Dedifferentiated amniotic fluid mesenchymal stem cell (primary cell): ENCODE measurements around the gene KLHL11.

Experiments used
- DNase-seq: peaks from one replicate; pipeline ENCODE4 v3.0.0-alpha.2; 2016; ENCODE audit errors: extremely low spot score

The KLHL11 gene

DNA sequence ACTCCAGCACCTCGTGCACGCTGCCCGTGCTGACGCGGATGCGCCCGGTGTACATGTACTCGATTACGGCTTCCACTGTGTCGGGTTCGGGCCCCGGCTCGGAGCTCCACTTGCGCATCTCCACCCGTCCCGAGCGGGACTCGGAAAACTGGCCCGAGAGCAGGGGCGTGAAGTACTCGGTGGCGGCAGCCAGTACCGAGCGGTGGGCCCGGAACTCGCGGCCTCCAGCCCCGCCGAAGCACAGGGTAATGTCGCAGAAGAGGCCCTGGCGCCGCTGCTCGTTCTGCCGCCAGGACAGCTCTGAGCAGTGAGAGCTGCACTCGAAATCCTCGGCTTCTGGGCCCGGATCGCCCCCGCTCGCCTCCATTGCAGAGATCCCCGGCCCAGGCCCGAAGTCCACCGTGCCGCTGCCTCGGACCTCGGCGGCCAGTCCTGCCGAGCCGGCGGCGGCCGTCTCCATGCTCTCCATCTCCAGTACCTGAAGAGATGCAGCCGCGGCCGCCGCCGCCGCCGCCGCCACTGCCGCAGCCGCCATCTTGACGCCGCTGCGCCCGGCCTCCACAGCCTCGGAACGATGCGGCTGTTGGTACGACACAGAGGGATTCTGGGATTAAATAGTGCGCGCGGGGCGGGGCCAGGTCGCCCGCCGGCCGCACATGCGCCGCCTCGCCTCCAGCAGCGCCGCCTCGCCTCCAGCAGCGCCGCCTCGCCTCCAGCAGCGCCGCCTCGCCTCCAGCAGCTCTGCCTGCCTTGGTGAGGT, at the start of gene KLHL11:
Gene KLHL11 (minus strand): TSS at position 588 of the 760 bp plus-strand sequence. CDS start 53 bp downstream, at position 535.
- DNase-seq: peak; percentile 87

DNA sequence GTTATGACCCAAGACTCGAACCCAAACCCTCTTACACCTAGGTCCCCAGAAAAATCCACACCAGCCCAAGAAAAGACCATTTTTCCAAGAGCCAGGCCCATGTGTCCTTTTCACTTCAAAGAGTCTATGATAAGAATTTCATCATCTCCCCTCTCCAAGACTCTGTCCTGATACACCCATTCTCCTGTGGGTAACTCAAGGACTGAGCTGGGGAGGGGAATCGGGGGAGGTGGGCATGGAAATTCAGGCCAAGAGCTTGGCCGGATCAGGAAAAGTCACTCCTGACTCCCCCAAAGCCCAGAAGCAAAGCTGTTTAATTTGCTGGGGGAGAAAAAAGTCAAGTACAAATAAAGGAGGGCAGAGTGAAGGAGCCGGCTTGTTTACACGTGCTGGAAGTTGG, 49.8 kb upstream of the KLHL11 start:
- no peak for DNase-seq

DNA sequence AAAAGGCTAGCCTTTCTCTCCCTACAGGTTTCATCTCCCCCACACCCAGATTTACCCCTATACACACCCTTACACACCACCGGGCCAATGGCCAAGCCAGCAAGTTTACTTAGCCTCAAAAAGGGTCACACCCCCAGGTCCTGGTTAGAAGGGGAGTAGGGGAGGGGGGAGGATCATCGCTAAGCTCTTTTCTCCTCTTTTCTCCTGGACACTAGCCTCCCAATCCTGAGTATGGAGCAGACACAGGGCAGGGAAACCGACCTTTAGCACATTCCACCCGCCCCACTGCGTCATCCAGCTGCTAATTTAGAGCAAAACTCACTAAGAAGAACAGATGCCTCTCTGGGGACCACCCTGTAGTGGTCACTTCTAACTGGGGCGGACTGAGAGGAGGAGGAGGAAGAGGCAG, 49.1 kb upstream of the KLHL11 start:
- no peak for DNase-seq

GRCh38 chr17:41913798-41914197, 48.6 kb upstream of the KLHL11 start:
- no peak for DNase-seq

GRCh38 chr17:41912925-41913324, 47.7 kb upstream of the KLHL11 start:
- no peak for DNase-seq

DNA sequence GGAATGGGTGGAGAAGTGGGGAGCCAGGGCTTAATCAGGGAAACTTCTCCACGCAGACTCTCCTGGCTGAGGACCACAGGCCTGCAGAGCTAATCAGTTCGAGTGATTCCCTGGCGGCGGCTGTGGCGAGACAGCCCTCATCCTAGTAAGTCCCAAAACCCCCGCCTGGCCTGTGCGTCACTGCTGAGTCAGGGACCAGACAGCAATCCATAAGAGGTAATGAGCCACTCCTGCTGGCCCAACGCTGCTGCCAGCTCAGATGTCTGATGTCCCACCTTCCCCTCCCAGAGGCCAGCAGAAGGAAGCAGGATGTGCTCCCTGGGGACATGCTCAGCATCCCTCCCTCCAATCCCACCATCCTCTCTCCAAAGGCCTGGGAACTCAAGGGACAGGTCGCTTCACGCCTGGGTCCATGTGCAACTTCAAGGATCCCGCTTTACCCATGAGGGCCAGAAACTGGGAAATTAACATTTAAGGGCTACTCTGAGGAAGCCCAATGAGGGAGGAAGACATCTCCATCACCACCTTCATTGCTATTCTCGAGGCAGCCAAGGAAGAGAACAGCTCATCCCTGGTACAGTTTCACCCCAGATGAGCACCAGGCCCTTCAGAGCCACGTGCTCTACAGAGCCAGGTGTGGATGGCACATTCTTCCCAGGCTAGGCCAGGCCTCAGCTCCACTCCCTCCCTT, 45.6 kb upstream of the KLHL11 start:
- peak; percentile 87 for DNase-seq

GRCh38 chr17:41909088-41909487, 43.9 kb upstream of the KLHL11 start:
- DNase-seq: no peak

- DNase-seq: no peak
These were observed 42.7 kb upstream of the KLHL11 start for GRCh38 chr17:41907633-41908539.

DNA sequence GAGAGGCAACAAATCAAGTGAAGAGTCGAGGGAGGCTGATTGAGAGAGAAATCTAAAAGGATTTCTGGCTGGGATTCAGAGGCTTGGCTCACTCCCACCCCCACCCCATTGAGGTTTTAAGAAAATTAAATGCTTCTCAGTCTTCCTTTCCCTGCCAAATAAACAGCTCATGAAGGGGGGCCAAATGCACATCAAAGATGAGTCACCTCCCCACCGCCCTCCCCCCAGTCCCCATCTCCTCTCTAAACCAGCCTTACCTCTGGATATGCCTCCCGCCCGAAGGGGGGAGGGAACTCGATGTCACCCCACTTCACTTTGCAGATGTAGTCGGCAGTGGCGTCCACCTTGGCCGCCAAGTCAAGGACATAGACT, 41.9 kb upstream of the KLHL11 start:
- no peak for DNase-seq

DNA sequence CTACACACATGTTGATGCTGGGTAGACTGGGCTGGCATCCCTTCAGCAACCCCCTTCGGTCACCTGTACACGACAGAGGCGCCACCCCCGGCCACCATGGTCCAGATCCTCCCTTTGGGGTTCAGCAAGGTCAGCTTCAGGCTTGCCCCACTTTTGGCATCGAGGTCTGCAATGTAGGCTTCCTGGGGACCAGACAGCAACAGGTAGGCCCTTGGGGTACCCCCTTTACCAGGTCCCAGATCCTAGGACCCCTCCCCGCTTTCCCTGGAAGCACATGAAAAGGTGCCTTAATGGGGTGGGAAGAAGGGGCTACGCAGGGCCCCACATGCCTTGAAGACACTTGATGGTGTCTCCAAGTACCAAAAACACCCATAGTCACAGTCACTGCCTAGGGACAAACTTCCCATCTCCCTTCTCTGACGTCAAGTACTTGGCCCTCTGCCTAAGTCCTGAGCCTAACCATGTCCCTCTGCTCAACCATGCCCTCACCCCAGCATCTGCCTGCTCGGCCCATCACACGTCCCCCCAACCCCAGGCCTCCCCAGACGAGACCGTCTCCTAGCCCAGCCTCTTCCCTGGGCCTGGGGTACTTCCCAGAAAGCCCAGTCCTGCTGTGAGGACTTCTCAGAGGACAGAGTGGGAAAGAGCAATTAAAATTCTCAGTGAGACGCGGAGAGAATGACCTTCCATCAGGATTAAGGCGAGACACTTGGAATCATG, 41.4 kb upstream of the KLHL11 start:
- DNase-seq: no peak

- no peak for DNase-seq
These were observed 39.9 kb upstream of the KLHL11 start for GRCh38 chr17:41905172-41905571.

DNA sequence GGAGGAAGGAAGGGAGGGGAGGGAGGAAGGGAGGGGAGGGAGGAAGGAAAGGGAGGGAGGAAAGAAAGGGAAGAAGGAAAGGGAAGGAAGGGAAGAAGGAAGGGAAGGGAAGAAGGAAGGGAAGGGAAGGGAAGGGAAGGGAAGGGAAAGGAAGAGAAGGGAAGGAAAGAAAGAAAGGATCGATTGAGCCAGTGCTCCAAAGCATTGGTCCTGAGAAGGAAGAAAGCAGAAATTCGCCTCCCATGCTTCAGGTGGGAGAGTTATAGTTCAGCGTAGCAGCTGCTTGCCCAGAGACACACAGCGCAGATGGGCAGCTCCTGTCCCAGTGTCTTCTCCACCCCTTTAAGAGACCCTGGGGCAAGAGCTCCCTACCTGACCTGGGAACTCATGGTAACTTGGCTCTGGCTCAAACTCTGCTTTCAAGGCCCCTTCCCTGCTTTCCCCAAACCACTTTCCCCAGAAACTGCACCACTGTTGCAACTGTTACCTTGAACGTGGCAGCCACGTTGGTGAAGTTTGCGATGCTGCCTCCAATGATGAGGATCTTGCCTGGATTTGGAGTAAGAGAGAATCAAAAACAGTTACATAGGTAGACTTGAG, 39.1 kb upstream of the KLHL11 start:
- DNase-seq: no peak

DNA sequence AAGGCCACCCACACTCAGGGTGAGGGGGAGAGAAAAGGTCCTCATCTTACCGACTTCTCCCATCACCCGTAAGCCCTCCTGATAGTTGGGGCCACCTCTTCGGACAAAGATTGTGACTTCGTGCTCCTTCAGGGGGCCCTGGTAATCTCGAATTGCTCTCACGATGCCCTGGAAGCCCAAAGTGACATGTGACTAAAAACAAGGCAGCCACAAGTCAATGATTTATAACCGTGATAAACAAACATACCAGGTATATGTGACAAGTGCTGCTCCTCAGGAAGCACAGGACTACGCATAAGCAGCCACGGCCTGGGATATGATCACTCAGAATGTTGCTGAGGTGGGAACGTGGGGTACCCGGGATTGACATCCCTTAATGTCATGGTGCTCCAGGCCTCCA, 36.4 kb upstream of the KLHL11 start:
- DNase-seq: no peak

- no peak for DNase-seq
These were observed 31.5 kb upstream of the KLHL11 start for GRCh38 chr17:41896726-41897125.

DNA sequence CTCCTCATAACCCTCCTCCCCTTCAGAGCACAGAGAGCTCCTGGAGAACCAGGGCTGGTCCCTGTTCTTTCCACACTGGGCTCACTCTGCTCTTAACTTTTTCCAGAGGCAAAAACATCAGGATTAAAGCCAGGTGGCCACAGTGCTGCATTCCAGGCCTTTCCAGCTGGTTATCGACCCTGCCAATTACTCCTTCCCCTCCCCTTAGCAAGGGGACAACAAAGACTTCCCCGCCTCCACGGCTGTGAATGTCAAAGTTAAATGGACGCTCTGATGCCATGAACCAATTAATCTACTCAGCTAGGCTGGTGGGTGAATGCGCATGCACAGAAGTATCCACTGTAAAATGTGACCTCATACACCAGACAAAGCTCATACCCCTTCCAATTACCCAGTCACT, 30.4 kb upstream of the KLHL11 start:
- DNase-seq: no peak

DNA sequence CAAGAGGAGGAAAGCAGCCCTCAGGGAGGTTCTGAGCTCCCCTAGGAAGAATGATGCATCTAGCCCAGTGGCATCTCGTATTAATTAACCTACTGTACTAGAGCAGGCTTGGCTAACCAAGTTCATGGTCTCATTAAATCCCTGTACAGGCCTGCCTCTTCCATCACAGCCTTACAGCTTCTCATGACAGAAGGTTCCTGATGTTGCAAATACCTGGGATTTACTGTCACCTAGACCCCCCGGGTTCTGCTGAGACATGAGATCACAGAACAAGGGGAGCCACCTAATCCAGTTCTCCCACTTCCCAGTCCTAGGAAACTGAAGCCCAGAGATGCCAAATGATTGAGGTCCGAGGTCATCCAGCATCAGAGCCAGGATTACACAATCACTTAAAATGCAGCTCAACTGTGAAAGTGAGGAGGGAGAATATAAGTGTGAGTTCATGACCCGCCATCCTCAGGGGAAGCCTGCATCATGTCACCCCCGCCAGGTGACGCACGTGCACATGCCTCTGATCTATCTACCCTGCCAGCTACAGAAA, 29.6 kb upstream of the KLHL11 start:
- peak; percentile 79 for DNase-seq

- DNase-seq: no peak
These were observed 28.2 kb upstream of the KLHL11 start for GRCh38 chr17:41893384-41893783.

DNA sequence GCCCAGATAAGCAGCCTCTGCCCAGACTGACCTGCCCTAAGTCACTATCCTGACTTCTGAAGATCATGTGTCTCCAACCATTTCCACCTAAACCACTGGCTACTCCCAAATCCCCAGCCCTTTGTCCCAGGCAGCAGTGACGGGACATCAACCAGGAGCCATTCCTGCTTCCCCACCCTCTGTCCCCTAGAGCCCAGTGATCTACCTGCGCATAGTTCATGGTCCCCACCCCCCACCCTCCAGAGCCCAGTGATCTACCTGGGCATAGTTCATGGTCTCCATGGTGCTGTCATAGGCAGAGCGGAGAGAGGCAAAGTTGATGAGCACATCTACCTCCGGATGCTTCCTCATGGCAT, 26.8 kb upstream of the KLHL11 start:
- no peak for DNase-seq

GRCh38 chr17:41891135-41892020, 26.2 kb upstream of the KLHL11 start:
- no peak for DNase-seq

DNA sequence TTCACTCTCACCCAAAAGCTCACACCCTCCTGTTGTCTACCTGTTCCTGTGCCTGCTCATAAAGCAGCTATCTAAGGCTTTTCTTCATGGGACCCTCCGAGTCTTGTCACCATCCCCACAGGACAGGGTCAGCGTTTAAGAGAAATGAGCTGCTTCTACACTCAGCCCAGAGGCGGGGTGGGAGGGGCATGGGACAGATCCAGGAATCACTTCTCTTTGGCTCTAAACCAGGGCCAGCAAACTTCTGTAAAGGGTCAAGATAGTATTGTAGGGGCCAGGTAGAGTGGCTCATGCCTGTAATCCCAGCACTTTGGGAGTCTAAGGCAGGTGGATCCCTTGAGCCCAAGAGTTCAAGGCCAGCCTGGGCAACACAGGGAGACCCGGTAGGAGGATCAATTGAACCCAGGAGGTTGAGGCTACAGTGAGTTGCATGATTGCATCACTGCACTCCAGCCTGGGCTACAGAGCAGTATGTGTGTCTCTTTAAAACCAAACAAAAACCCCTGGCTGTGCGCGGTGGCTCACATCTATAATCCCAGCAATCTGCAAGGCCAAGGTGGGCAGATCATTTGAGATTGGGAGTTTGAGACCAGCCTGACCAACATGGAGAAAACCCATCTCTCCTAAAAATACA, 23.2 kb upstream of the KLHL11 start:
- no peak for DNase-seq
